Stimulated activated CD8-positive, alpha-beta memory T cell treated with anti-CD3 and anti-CD28 coated beads, Interleukin-12 subunit alpha, Interleukin-12 subunit beta, amount 100 ng/mL, for 24 hours (primary cell): ENCODE results near the gene ARFIP1.
"Not testable (repeated sequence)": the region's sequence is repeated elsewhere in the genome, so short reads cannot be mapped to it uniquely, and the experiment has no call there.

Source experiments
- DNase-seq: peaks from one replicate; pipeline ENCODE4 v3.0.0-alpha.2; 2020; ENCODE audit errors: extremely low read depth

Gene ARFIP1

GRCh38 chr4:152843481-152844090 lies 63.8 kb downstream of the ARFIP1 start:
- no peak for DNase-seq

DNA sequence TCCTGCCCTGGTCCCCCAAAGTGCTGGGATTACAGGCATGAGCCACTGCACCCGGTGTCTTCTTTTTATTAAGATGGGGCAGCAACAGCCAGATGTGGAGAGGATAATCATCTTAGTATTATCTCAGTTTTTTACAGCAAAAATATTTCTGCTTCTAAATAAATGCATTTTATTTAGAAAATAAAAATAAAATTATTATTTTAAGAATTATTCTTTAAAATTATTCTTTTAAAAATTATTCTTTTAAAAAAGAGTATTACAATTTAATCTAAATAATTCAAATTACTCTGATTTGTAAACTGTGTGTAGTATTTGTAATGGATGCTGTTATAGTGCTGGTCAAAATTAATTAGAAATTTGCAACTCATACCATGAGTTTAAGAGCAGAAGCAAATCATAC lies 67.6 kb downstream of the ARFIP1 start:
- no peak for DNase-seq

DNA sequence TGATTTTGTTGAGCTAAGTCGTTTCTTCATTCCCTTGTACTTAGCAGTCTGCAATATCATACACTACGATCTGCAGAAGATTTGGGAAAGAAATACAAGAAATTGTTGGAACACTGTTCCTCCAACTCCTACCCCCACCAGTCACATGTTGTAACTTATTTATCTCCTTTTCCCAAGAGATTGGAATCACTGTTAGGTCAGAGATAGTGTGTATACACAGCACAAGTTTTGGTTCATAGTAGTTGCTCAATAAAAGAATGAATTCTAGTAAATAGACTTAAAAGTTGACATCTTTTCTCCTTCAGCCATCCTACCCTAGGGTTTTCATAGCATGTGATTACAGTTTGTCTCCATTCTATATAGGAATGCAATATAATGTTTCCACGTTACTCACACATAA lies 68.8 kb downstream of the ARFIP1 start:
- no peak for DNase-seq

GRCh38 chr4:152849350-152849749 lies 69.6 kb downstream of the ARFIP1 start:
- no peak for DNase-seq

DNA sequence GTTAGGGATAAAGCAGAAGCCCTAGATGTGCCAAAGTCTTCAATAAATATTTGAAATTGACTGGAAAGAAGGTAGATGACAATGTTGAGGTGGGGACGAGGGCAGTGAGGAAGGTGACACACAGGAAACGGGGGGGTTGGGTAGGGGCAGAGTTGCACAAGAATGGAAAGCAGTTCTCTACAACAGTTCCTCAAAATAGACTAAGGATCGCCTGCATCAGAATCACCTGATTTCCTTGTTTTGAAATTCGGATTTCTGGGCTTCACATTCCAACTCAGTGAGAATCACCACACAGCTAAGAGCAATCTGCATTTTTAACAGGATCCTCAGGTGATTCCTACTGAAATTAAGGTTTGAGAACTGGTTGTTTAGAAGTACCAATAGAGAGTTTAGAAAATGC lies 70.6 kb downstream of the ARFIP1 start:
- DNase-seq: no peak

- no peak for DNase-seq
Observed at GRCh38 chr4:152851226-152851625, 71.5 kb downstream of the ARFIP1 start.

GRCh38 chr4:152853293-152853692 lies 73.5 kb downstream of the ARFIP1 start:
- DNase-seq: no peak

GRCh38 chr4:152854016-152854415 lies 74.3 kb downstream of the ARFIP1 start:
- DNase-seq: not testable (repeated sequence)

- DNase-seq: no peak
Observed at GRCh38 chr4:152856960-152857359, 77.2 kb downstream of the ARFIP1 start.

GRCh38 chr4:152858934-152859333 lies 79.2 kb downstream of the ARFIP1 start:
- DNase-seq: no peak

DNA sequence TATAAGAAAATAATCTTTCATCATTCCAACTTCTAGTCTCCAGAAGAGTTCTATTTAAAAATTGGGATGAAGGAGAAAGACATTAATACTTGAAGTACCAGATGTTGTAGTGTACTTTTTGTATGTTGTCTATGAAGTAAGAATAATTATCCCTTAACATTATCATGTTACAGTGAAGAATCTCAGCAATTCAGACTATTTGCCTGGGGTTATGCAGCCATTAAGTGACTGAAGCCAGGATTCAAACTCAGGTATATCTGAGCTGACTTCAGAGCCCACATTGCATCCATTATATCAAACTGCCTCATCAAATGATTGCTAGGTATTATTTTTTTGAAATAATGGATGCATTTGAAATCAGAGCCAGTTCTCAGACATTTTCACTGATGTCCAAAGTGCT lies 80.3 kb downstream of the ARFIP1 start:
- DNase-seq: no peak

DNA sequence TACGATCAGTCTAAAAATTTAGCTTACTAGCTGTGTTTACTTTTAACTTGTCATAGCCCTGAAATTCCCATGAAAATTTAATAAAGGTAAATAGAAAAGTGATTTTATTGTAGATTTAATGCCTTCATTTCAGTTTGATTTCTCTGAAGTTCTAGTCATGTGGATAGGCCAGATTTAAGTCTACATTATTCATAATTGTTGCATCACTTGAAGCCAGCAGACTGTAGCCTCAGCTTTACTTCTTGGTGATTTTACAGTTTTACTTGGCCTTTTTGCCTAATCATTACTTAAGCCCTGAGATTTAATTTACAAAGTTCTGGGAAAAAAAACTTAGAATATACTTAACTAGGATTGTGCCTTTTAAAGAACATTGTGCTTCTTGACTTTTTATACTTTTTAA lies 82.9 kb downstream of the ARFIP1 start:
- no peak for DNase-seq

DNA sequence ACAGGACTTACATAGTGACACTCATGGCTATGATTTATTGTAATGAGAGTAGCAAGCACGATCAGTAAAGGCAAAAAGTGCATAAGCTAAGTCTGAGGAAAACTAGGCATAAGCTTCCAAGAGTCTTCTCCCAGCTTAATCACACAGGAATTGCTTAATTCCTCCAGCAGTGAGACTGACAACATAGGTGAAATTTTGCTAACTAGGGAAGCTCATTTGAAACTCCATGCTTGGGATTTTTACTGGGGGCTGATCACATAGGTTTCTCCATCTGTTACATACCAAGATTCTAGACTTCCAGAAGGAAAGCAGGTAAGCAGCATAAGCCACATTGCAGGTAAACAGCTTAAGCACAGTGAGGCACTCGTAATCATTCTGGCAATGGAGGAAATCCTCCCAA lies 84.6 kb downstream of the ARFIP1 start:
- DNase-seq: no peak

- DNase-seq: not testable (repeated sequence)
Observed at GRCh38 chr4:152866432-152866993, 86.8 kb downstream of the ARFIP1 start.

- DNase-seq: no peak
Observed at GRCh38 chr4:152870606-152871005, 90.9 kb downstream of the ARFIP1 start.

GRCh38 chr4:152875261-152875660 lies 95.5 kb downstream of the ARFIP1 start:
- no peak for DNase-seq

DNA sequence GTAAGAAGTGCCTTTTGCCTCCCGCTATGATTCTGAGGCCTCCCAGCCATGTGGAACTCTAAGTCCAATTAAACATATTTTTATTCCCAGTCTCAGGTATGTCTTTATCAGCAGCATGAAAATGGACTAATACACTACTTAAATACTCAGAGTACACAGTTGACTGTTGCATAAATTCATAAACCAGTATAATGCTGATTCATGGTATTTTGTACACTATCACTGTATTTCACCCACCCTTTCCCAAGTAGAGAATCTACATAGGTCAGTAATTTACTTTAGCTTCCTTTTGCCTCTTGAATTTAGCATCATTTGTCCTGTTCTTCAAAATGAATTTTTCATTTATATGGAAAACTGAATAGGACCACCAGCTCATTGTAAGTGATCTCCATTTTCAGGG lies 98.1 kb downstream of the ARFIP1 start:
- no peak for DNase-seq

GRCh38 chr4:152880263-152880662 lies 100.5 kb downstream of the ARFIP1 start:
- DNase-seq: no peak

DNA sequence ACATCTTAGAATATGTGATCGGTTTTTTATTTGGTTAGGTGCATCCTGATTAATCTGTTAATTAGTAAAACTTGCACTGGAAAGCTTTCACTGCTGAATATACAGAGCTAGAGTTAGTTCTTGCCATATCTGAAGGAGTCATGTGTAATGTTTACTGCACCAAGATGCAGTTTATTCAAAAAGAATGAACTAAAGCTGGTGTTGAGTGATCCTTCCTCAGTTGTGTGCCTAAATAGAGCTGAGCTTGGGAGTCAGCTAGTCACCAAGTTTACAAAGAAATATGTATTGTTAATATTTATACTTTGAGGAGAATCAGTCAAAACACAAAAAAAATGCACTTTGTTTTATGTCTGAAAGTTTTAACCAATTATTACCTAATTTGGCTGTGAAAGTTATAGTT lies 102.2 kb downstream of the ARFIP1 start:
- no peak for DNase-seq

DNA sequence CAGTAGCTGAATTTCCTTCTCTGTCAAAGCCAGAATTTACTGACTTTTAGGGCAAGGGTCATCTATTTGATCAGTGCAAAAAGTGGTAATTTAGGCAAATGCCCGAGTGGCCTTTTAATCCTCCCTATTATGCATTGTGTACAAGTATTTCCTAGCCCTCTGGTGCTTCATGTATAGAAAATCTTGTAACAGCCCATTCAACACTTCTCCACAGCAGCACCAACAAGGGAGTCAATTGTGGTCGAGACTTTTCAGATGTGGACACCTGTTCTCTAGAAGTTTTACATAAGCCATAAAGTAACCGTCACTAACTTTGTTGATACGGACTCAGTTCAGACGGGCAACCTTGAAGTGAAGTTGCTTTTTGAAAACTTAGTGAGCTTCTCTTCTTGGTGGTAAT lies 105.4 kb downstream of the ARFIP1 start:
- no peak for DNase-seq

DNA sequence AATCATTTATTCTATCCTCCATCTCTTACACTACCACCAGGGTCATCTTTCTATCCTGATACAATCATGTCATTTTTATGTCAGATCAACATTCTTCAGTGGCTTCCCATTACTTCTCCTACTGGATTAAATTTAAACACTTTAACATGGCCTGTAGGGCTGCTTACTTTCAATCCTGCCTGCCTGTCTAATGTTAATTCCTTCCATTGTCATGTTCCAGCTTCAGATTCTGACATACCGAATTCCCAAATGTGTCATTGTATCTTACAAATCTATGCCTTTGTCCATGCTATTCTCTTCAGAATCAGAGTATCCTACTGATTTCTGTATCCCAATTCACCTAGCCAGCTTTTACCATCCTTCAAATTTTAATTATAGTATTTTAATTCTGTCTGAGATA lies 106.4 kb downstream of the ARFIP1 start:
- no peak for DNase-seq

- no peak for DNase-seq
Observed at GRCh38 chr4:152887981-152888380, 108.2 kb downstream of the ARFIP1 start.

DNA sequence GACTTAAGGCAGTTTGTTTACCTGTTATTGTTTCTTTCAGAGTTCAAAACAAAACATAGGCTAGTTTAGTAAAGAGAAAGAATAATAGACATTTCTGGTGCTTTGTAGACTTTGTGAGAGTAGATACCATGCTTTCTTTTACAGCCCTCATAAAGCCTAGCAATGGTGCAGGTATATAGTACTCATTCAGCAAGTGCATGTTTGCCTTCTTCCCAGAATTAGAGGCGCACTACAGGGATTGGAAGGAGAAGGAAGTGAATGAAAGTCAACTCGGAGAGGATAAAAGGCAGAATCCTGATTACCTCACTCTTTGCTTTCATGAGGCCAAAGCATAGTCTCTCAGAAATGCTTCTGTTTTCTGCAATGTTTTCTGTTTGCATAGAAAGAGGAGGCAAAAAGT lies 113.2 kb downstream of the ARFIP1 start:
- DNase-seq: no peak

- no peak for DNase-seq
Observed at GRCh38 chr4:152894673-152895072, 114.9 kb downstream of the ARFIP1 start.
